Measurements from ENCODE around the gene HESX1.
A peak's percentile ranks its signal among the peaks of the same experiment; 100 is the strongest.

HESX1 gene

GRCh38 chr3:57199895-57200297, at the start of gene HESX1:
Gene HESX1, minus strand, starts transcription at chr3:57199978. Its CDS starts 60 bp downstream, at chr3:57199918.
- DNase-seq: no peak

- no peak for DNase-seq
Measured at GRCh38 chr3:57244946-57245345, 45.2 kb upstream of the HESX1 start.

- no peak for DNase-seq
Measured at GRCh38 chr3:57234613-57235575, 35.1 kb upstream of the HESX1 start.

- DNase-seq: no peak
Measured at GRCh38 chr3:57233799-57234198, 34.0 kb upstream of the HESX1 start.

GRCh38 chr3:57230006-57230405, 30.2 kb upstream of the HESX1 start:
- DNase-seq: no peak

- no peak for DNase-seq
Measured at GRCh38 chr3:57227930-57228751, 28.4 kb upstream of the HESX1 start.

GRCh38 chr3:57227204-57227929, 27.6 kb upstream of the HESX1 start, which contains the start of gene APPL1:
Gene APPL1, plus strand, starts transcription at chr3:57227729. Its CDS starts 155 bp downstream, at chr3:57227884.
- peak; percentile 85 for DNase-seq

- no peak for DNase-seq
Measured at GRCh38 chr3:57226176-57226575, 26.4 kb upstream of the HESX1 start.

- no peak for DNase-seq
Measured at GRCh38 chr3:57224856-57225255, 25.1 kb upstream of the HESX1 start.

- no peak for DNase-seq
Measured at GRCh38 chr3:57221883-57222282, 22.1 kb upstream of the HESX1 start.

GRCh38 chr3:57206423-57206822, 6.6 kb upstream of the HESX1 start:
- DNase-seq: no peak

- DNase-seq: no peak
Measured at GRCh38 chr3:57194641-57195040, 5.1 kb downstream of the HESX1 start.

GRCh38 chr3:57192028-57192427, 7.8 kb downstream of the HESX1 start:
- no peak for DNase-seq

GRCh38 chr3:57184526-57184925, 15.3 kb downstream of the HESX1 start:
- DNase-seq: no peak

GRCh38 chr3:57179580-57180410, 20.0 kb downstream of the HESX1 start:
- DNase-seq: no peak

GRCh38 chr3:57176045-57176444, 23.7 kb downstream of the HESX1 start:
- DNase-seq: no peak

GRCh38 chr3:57173687-57174086, 26.1 kb downstream of the HESX1 start:
- no peak for DNase-seq

- DNase-seq: no peak
Measured at GRCh38 chr3:57170946-57171345, 28.8 kb downstream of the HESX1 start.

GRCh38 chr3:57169872-57170623, 29.7 kb downstream of the HESX1 start:
- peak; percentile 48 for DNase-seq

GRCh38 chr3:57169108-57169507, 30.7 kb downstream of the HESX1 start:
- no peak for DNase-seq

GRCh38 chr3:57168151-57168550, 31.6 kb downstream of the HESX1 start:
- no peak for DNase-seq
